Chondrocyte (in vitro differentiated cells): Measurements from ENCODE around the gene ARHGAP12. TPM values are rescaled to one million over a fixed set of nuclear protein-coding genes. Genes with fewer than 3 reads are reported as not detected.
A peak's percentile ranks its signal among the peaks of the same experiment; 100 is the strongest.

Source experiments
- DNase-seq: peaks from one replicate; pipeline ENCODE4 v3.0.0; 2021; ENCODE audit warnings: mixed read lengths, low spot score
- H3K27ac Mint-ChIP-seq: one replicate; pipeline ENCODE4 v1.8.0; 2021; ENCODE audit warnings: mild to moderate bottlenecking, moderate library complexity, mixed read lengths; ENCODE audit not compliant: unreplicated experiment
- H3K27me3 Mint-ChIP-seq: 2 replicates; pipeline ENCODE4 v1.8.0; 2021; ENCODE audit warnings: low read depth, mixed read lengths
- H3K36me3 Mint-ChIP-seq: 2 replicates; pipeline ENCODE4 v1.8.0; 2021; ENCODE audit warnings: low read depth, mixed read lengths
- H3K4me1 Mint-ChIP-seq: 2 replicates; pipeline ENCODE4 v1.8.0; 2021; ENCODE audit warnings: low read depth, mild to moderate bottlenecking, mixed read lengths
- H3K4me3 Mint-ChIP-seq: one replicate; pipeline ENCODE4 v1.8.0; 2021; ENCODE audit warnings: mild to moderate bottlenecking, moderate library complexity, mixed read lengths; ENCODE audit not compliant: unreplicated experiment
- H3K9me3 Mint-ChIP-seq: 2 replicates; pipeline ENCODE4 v1.8.0; 2021; ENCODE audit warnings: low read depth, mixed read lengths
- CTCF ChIP-seq: fragments of 200-600 bp; sonication (generic); IDR thresholded peaks from 2 replicates; pipeline ENCODE4 v1.5.0; 2021; ENCODE audit warnings: antibody characterized with exemption, mild to moderate bottlenecking, moderate library complexity
- total RNA-seq: library from RNA; stranded (reverse); gene quantifications from 3 replicates; pipeline ENCODE4 v1.2.1, GENCODE V29; 2021

Gene ARHGAP12
- total RNA-seq, 1 donor from 2014 or later = 18.1 TPM

DNA sequence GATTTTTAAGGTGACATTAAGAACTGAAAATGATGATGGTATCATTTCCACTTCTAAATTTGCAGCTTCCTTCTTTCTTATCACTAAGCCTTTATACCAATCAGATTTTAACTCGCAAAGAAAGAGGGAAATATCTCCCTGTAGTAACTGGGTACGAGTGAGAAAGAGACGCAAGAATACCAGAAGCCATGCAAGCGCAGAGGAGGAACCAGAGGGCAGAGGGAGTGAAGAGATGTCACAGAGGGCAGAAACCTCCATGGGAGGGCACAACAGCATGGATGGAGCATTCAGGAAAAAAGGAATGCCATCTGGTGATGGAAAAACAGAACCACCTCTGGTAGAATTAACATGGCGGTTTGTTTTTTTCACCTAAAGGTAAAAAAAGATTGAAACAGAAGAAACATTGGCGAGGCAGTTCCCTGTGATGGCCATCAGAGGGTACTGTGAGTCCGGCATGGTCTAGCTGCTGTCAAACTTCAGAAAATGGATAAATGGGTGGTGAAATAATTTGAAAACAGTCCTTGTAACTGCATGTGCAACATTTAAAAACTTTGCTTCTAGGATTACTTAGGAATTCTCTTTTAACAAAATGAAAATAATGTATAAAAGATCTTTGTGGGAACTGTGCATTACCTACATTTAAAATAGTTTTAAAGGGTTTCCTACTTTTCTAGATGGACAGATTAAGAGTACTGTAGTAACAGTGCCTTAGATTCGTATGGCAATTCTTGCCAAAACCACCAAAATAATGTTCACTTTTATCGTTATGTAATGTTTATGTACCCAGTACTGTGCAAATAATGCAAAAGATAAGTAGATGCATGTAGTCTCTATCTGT is 91.8 kb downstream of the ARHGAP12 start:
- Mint-ChIP-seq H3K4me1 (peaks cover 5% of the 10 kb centered on the region), H3K36me3 (peaks cover 3% of the 10 kb centered on the region), H3K4me3 (no peak overlapping the region), H3K9me3 (no peaks in the 10 kb centered on the region), H3K27ac (no peak overlapping the region), H3K27me3 (no peaks in the 10 kb centered on the region)
- peak; percentile 84 for TF ChIP-seq CTCF
- no peak for DNase-seq

DNA sequence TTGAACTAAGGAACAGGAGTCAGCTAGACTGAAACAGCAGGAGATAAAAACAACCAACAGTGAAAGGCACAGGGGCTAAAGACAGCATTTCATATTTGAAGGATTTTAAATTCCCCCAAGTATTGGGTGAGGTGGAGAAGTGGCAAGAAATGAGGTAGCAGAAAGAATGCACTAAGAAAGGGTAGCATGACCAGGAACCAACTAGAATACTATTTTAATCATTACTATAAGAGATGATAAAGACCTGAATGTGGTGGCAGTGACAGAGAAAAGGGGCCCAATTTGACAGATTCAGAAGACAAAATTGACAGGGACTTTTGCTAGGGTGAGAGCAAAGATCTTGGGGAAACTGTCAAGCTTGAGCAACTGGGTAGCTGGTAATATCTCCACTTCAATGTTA is 94.9 kb downstream of the ARHGAP12 start:
- Mint-ChIP-seq H3K4me1 (peaks cover 19% of the 10 kb centered on the region), H3K9me3 (no peaks in the 10 kb centered on the region), H3K36me3 (peaks cover 3% of the 10 kb centered on the region), H3K27ac (no peak overlapping the region), H3K27me3 (no peaks in the 10 kb centered on the region), H3K4me3 (no peak overlapping the region)
- TF ChIP-seq CTCF = no peak
- no peak for DNase-seq

- Mint-ChIP-seq H3K4me1 (peaks cover 19% of the 10 kb centered on the region), H3K27me3 (no peaks in the 10 kb centered on the region), H3K4me3 (no peak overlapping the region), H3K27ac (no peak overlapping the region), H3K36me3 (peaks cover 1% of the 10 kb centered on the region), H3K9me3 (no peaks in the 10 kb centered on the region)
- no peak for TF ChIP-seq CTCF
- DNase-seq = no peak
These were observed 96.4 kb downstream of the ARHGAP12 start for GRCh38 chr10:31832261-31832660.

GRCh38 chr10:31830887-31831286 is 97.7 kb downstream of the ARHGAP12 start:
- DNase-seq = no peak
- Mint-ChIP-seq H3K4me1 (peaks cover 19% of the 10 kb centered on the region), H3K4me3 (no peak overlapping the region), H3K36me3 (no peaks in the 10 kb centered on the region), H3K27me3 (no peaks in the 10 kb centered on the region), H3K27ac (no peak overlapping the region), H3K9me3 (no peaks in the 10 kb centered on the region)
- no peak for TF ChIP-seq CTCF

DNA sequence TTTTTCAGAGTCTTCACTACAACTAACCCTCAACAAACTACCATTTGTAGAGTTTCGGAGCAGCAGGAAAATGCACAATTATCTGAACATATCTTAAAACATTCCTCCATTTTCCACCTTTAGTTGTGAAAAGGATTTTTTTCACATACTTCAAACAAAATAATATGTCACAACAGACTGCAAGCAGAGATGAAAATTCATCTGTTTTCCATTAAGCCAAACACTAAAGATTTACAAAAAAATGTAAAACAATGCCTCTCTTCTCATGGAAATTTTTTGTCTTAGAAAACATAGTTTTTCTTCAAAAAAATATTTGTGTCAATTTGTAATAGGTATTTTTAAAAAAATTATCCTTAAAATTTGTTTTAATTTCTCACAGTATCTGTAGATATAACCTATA is 98.9 kb downstream of the ARHGAP12 start:
- Mint-ChIP-seq H3K36me3 (no peaks in the 10 kb centered on the region), H3K27me3 (no peaks in the 10 kb centered on the region), H3K4me3 (no peak overlapping the region), H3K27ac (no peak overlapping the region), H3K4me1 (peaks cover 19% of the 10 kb centered on the region), H3K9me3 (no peaks in the 10 kb centered on the region)
- DNase-seq = no peak
- no peak for TF ChIP-seq CTCF
